ENCODE data around the gene VCPKMT. TPM values are rescaled to one million over a fixed set of nuclear protein-coding genes. Genes with fewer than 3 reads are reported as not detected.

Gene VCPKMT
- total RNA-seq, 4 donors from 2014 or later: 3.6 to 7.3 (median 6.4) TPM

GRCh38 chr14:50093496-50093895 is 22.9 kb downstream of the VCPKMT start:
- no peak for TF ChIP-seq CTCF (IDR thresholded peaks at IDR 0.05; ENCODE audit: low read depth)

- no peak for TF ChIP-seq CTCF (IDR thresholded peaks at IDR 0.05; ENCODE audit: low read depth)
These were observed 24.3 kb downstream of the VCPKMT start for GRCh38 chr14:50092006-50092555.

- TF ChIP-seq CTCF (IDR thresholded peaks at IDR 0.05; ENCODE audit: low read depth): no peak
These were observed 25.0 kb downstream of the VCPKMT start for GRCh38 chr14:50091240-50091913.

GRCh38 chr14:50089208-50089607 is 27.2 kb downstream of the VCPKMT start:
- TF ChIP-seq CTCF (IDR thresholded peaks at IDR 0.05; ENCODE audit: low read depth): no peak

GRCh38 chr14:50088731-50089130 is 27.6 kb downstream of the VCPKMT start:
- TF ChIP-seq CTCF (IDR thresholded peaks at IDR 0.05; ENCODE audit: low read depth): no peak

GRCh38 chr14:50088117-50088515 is 28.3 kb downstream of the VCPKMT start:
- no peak for TF ChIP-seq CTCF (IDR thresholded peaks at IDR 0.05; ENCODE audit: low read depth)

- no peak for TF ChIP-seq CTCF (IDR thresholded peaks at IDR 0.05; ENCODE audit: low read depth)
These were observed 28.8 kb downstream of the VCPKMT start for GRCh38 chr14:50087341-50088116.

Data from subcutaneous adipose tissue (tissue), 4 donors.